GM12878 (cell line): ENCODE results near the gene RXFP1. TPM values are rescaled to one million over a fixed set of nuclear protein-coding genes. Genes with fewer than 3 reads are reported as not detected.

ENCODE experiments used
- ATAC-seq: fragments of 200-7000 bp; cut with Tn5 transposase; 3 replicates; pipeline ENCODE4 v1.9.1; 2020; ENCODE audit warnings: mild to moderate bottlenecking, moderate library complexity
- BruUV-seq: library from RNA; stranded (reverse); fragments of 400-500 nt; replicated peaks from 2 replicates; lab custom pipeline; 2021; lab: Mats Ljungman, UMichigan
- CTCF ChIA-PET: fragments of 300-600 bp; sonication (Branson Sonifier 250); formaldehyde crosslinking; extraction: SDS; loops from one replicate; lab custom pipeline; 2021; ENCODE audit warnings: inconsistent platforms; lab: Yijun Ruan, JAX
- POLR2A ChIA-PET: fragments of 350-600 bp; formaldehyde crosslinking; extraction: SDS; loops from one replicate; lab custom pipeline; 2021; ENCODE audit warnings: inconsistent platforms; lab: Charles Lee
- RAD21 ChIA-PET: fragments of 300-600 bp; sonication (Branson Sonifier 250); formaldehyde crosslinking; loops from one replicate; lab custom pipeline; 2023; ENCODE audit warnings: antibody characterized with exemption; ENCODE audit not compliant: unreplicated experiment; lab: Charles Lee
- SMC1A ChIA-PET: fragments of 300-600 bp; sonication (Branson Sonifier 250); formaldehyde crosslinking; loops from one replicate; lab custom pipeline; 2023; ENCODE audit not compliant: unreplicated experiment, uncharacterized antibody; lab: Charles Lee
- DNase-seq: peaks from one replicate; pipeline ENCODE4 v3.0.0-alpha.2; 2011; ENCODE audit warnings: low read depth, low spot score
- FAIRE-seq: peaks from 3 replicates; lab custom pipeline; 2011; peaks lifted over from hg19 to GRCh38; lab: Jason Lieb, UNC
- H2AFZ ChIP-seq: 2 replicates; pipeline ENCODE4 v1.6.0; 2011; ENCODE audit warnings: low read depth, low read length, control low read depth; ENCODE audit not compliant: control insufficient read depth
- H3K27ac ChIP-seq: 2 replicates; pipeline ENCODE4 v1.5.1; 2011; ENCODE audit warnings: control low read depth; ENCODE audit not compliant: control insufficient read depth, insufficient read depth
- H3K27me3 ChIP-seq, 2 experiments: replicated peaks in 1 of 2; 2 replicates each; pipeline versions ENCODE4 v1.6.0 to v1.6.1; 2011; ENCODE audit warnings: low read length in 1 of 2; ENCODE audit not compliant: control insufficient read depth in 2 of 2, insufficient read depth in 2 of 2
- H3K36me3 ChIP-seq, 2 experiments: 2 replicates each; pipeline ENCODE4 v1.5.1; 2011; ENCODE audit warnings: low read length in 1 of 2; ENCODE audit not compliant: control insufficient read depth in 2 of 2, insufficient read depth in 2 of 2
- H3K4me1 ChIP-seq: 2 replicates; pipeline ENCODE4 v1.6.1; 2011; ENCODE audit warnings: mild to moderate bottlenecking, low read length, moderate library complexity, mixed read lengths; ENCODE audit not compliant: control insufficient read depth, insufficient read depth
- H3K4me2 ChIP-seq: 2 replicates; pipeline ENCODE4 v1.6.0; 2011; ENCODE audit warnings: control low read depth; ENCODE audit not compliant: control insufficient read depth, insufficient read depth
- H3K4me3 ChIP-seq: fragments of 200-600 bp; sonication (generic); 2 replicates; pipeline ENCODE4 v1.5.1; 2016
- H3K79me2 ChIP-seq: 2 replicates; pipeline ENCODE4 v1.6.0; 2011; ENCODE audit warnings: low read length; ENCODE audit not compliant: control insufficient read depth, insufficient read depth
- H3K9ac ChIP-seq: 2 replicates; pipeline ENCODE4 v1.8.0; 2011; ENCODE audit warnings: low read length, control low read depth, mixed read lengths; ENCODE audit not compliant: control insufficient read depth, insufficient read depth
- H3K9me3 ChIP-seq: replicated peaks from 3 replicates; pipeline ENCODE4 v1.5.1; 2011; ENCODE audit warnings: mild to moderate bottlenecking, low read length; ENCODE audit not compliant: control insufficient read depth, insufficient read depth
- H4K20me1 ChIP-seq: 2 replicates; pipeline ENCODE4 v1.6.0; 2011; ENCODE audit not compliant: control insufficient read depth, insufficient read depth
- HCFC1 ChIP-seq: fragments of 150-350 bp; IDR thresholded peaks from 2 replicates; pipeline ENCODE4 v1.6.1; 2014; ENCODE audit warnings: low read length
- RCOR1 ChIP-seq: conservative IDR thresholded peaks from 2 replicates; pipeline ENCODE4 v1.6.1; 2012; ENCODE audit warnings: low read depth, low read length, improper control_type of control experiment
- ZNF622 ChIP-seq: fragments of 450-650 bp; IDR thresholded peaks from 2 replicates; pipeline ENCODE4 v1.6.1; 2017; ENCODE audit warnings: mild to moderate bottlenecking, inconsistent platforms
- WGBS: methylation state at CpG from one replicate; pipeline ENCODE4 v1.1.6; 2016; ENCODE audit warnings: low lambda C conversion rate; ENCODE audit not compliant: insufficient replicate concordance, insufficient coverage; ENCODE audit errors: missing lambda C conversion rate; 5-methylcytosine and 5-hydroxymethylcytosine counted together
- in situ Hi-C: fragments of 300-500 bp; cut with MboI; formaldehyde crosslinking; loops from 9 replicates; pipeline ENCODE4 v1.14.3; 2018; ENCODE audit warnings: mixed read lengths
- intact Hi-C: fragments of 100-400 bp; cut with micrococcal nuclease; formaldehyde crosslinking; loops from one replicate; pipeline ENCODE4 v1.14.2; 2022; ENCODE audit not compliant: unreplicated experiment
- polyA plus RNA-seq, 11 experiments: library from polyadenylated mRNA; depleted of rRNA in 4 of 11; unstranded in 6 of 11; stranded (reverse) in 5 of 11; fragments of >200 nt; fragmentation: Nextera tagmentation in 4 of 11; fragmentation: Illumina TruSeq in 1 of 11; extraction: Ambion mirVana in 4 of 11; extraction: Trizol in 1 of 11; gene quantifications; 1 replicate in 1 of 11; 2 replicates in 10 of 11; pipeline versions ENCODE4 v1.2.1 to v1.2.3, GENCODE V29; 2011 to 2016; ENCODE audit warnings: inconsistent platforms in 2 of 11, missing spikeins in 2 of 11, low read depth in 1 of 11
- total RNA-seq, 4 experiments: library from RNA; depleted of rRNA in 3 of 4; stranded (reverse); fragments of >200 nt in 3 of 4; fragmentation: Illumina TruSeq in 1 of 4; extraction: Trizol in 1 of 4; gene quantifications; 2 replicates each; pipeline versions ENCODE4 v1.2.1 to v1.2.3, GENCODE V29; 2013 to 2021
- TF ChIP-seq, protein P1 (sequence below): fragments of 450-650 bp; IDR thresholded peaks from 2 replicates; pipeline ENCODE4 v1.6.1; 2017; ENCODE audit warnings: borderline replicate concordance
- TF ChIP-seq, protein P2 (sequence below): fragments of 450-650 bp; IDR thresholded peaks from 2 replicates; pipeline ENCODE4 v1.6.1; 2016; ENCODE audit warnings: mild to moderate bottlenecking
- TF ChIP-seq, protein P3 (sequence below): IDR thresholded peaks from 2 replicates; pipeline ENCODE4 v1.6.1; 2011; ENCODE audit warnings: borderline replicate concordance, low read depth, mild to moderate bottlenecking, moderate library complexity, low read length; ENCODE audit not compliant: insufficient read depth, poor library complexity, severe bottlenecking
- TF ChIP-seq, protein P4 (sequence below), 3 experiments: IDR thresholded peaks in 2 of 3; conservative IDR thresholded peaks in 1 of 3; 2 replicates each; pipeline ENCODE4 v1.5.1; 2011; ENCODE audit warnings: low read depth in 3 of 3, low read length in 3 of 3, mild to moderate bottlenecking in 3 of 3, control low read depth in 2 of 3, moderate library complexity in 2 of 3, inconsistent platforms in 1 of 3, mixed read lengths in 1 of 3; ENCODE audit not compliant: control insufficient read depth in 2 of 3, insufficient read depth in 1 of 3; ENCODE audit errors: extremely low read depth in 1 of 3
- TF ChIP-seq, protein P5 (sequence below): fragments of 450-650 bp; formaldehyde crosslinking; IDR thresholded peaks from 2 replicates; pipeline ENCODE4 v1.4.0; 2022; ENCODE audit warnings: mild to moderate bottlenecking, moderate library complexity

The RXFP1 gene
- total and polyA plus RNA-seq, 10 of the 15 experiments (the other 5 are each of a cell fraction or from before 2014, with no cell fraction given) = 0.12 TPM; not detected in 9

DNA sequence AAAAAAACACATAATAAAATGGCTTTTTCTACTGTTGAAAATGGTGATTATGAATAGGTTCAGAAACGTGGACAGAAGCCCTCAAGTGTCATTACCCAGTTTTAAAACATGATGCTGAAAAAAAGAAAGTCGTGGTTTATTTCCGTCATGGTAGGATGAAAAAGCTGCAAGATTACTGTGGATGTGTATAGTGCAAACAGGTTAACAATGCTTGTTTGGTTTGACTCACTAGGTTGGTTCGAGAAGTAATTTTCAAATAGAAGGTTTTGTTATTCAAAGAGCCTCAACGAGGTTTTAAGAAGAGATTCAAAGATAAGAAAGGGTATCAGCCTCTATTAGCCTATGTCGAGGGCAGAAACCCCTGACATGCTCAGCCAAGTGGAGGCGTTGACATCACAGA lies 2.5 kb upstream of the RXFP1 start:
- H3K9me3 ChIP-seq = no peaks in the 10 kb centered on the region
- no peak overlapping the region for H3K9ac ChIP-seq
- intact Hi-C loops (no loop called here), in situ Hi-C loops (no loop called here)
- H3K36me3 ChIP-seq = no peaks in the 10 kb centered on the region
- no peak overlapping the region for H2AFZ ChIP-seq
- DNase-seq (no peak), ATAC-seq (no peak), FAIRE-seq (no peak)
- WGBS = 23% methylated on average over 7 of the region's 7 CpGs
- no peak overlapping the region for H3K4me2 ChIP-seq
- H3K79me2 ChIP-seq = no peaks in the 10 kb centered on the region
- no peak overlapping the region for H3K4me3 ChIP-seq
- H3K27me3 ChIP-seq = no peaks in the 10 kb centered on the region
- ChIA-PET SMC1A (no interaction called here), CTCF (no interaction called here), RAD21 (no interaction called here), POLR2A (no interaction called here)
- no TSS peak for BruUV-seq
- no peaks in the 10 kb centered on the region for H4K20me1 ChIP-seq
- H3K27ac ChIP-seq = no peak overlapping the region
- no peaks in the 10 kb centered on the region for H3K4me1 ChIP-seq
- TF ChIP-seq, protein P1, sequence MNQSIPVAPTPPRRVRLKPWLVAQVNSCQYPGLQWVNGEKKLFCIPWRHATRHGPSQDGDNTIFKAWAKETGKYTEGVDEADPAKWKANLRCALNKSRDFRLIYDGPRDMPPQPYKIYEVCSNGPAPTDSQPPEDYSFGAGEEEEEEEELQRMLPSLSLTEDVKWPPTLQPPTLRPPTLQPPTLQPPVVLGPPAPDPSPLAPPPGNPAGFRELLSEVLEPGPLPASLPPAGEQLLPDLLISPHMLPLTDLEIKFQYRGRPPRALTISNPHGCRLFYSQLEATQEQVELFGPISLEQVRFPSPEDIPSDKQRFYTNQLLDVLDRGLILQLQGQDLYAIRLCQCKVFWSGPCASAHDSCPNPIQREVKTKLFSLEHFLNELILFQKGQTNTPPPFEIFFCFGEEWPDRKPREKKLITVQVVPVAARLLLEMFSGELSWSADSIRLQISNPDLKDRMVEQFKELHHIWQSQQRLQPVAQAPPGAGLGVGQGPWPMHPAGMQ = no peak
- TF ChIP-seq HCFC1 = no peak
- TF ChIP-seq, protein P2, sequence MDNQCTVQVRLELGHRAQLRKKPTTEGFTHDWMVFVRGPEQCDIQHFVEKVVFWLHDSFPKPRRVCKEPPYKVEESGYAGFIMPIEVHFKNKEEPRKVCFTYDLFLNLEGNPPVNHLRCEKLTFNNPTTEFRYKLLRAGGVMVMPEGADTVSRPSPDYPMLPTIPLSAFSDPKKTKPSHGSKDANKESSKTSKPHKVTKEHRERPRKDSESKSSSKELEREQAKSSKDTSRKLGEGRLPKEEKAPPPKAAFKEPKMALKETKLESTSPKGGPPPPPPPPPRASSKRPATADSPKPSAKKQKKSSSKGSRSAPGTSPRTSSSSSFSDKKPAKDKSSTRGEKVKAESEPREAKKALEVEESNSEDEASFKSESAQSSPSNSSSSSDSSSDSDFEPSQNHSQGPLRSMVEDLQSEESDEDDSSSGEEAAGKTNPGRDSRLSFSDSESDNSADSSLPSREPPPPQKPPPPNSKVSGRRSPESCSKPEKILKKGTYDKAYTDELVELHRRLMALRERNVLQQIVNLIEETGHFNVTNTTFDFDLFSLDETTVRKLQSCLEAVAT = no peak
- TF ChIP-seq, protein P3, sequence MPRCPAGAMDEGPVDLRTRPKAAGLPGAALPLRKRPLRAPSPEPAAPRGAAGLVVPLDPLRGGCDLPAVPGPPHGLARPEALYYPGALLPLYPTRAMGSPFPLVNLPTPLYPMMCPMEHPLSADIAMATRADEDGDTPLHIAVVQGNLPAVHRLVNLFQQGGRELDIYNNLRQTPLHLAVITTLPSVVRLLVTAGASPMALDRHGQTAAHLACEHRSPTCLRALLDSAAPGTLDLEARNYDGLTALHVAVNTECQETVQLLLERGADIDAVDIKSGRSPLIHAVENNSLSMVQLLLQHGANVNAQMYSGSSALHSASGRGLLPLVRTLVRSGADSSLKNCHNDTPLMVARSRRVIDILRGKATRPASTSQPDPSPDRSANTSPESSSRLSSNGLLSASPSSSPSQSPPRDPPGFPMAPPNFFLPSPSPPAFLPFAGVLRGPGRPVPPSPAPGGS = no peak
- TF ChIP-seq, protein P4, sequence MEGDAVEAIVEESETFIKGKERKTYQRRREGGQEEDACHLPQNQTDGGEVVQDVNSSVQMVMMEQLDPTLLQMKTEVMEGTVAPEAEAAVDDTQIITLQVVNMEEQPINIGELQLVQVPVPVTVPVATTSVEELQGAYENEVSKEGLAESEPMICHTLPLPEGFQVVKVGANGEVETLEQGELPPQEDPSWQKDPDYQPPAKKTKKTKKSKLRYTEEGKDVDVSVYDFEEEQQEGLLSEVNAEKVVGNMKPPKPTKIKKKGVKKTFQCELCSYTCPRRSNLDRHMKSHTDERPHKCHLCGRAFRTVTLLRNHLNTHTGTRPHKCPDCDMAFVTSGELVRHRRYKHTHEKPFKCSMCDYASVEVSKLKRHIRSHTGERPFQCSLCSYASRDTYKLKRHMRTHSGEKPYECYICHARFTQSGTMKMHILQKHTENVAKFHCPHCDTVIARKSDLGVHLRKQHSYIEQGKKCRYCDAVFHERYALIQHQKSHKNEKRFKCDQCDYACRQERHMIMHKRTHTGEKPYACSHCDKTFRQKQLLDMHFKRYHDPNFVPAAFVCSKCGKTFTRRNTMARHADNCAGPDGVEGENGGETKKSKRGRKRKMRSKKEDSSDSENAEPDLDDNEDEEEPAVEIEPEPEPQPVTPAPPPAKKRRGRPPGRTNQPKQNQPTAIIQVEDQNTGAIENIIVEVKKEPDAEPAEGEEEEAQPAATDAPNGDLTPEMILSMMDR (IDR thresholded peaks at IDR 0.05 in 2 of 3, conservative IDR thresholded peaks at IDR 0.05 in 1 of 3; ENCODE audit: control insufficient read depth in 2 of 3, extremely low read depth in 1 of 3, insufficient read depth in 1 of 3, low read depth in 3 of 3, low read length in 3 of 3) = no peak
- TF ChIP-seq ZNF622 = no peak
- TF ChIP-seq, protein P5, sequence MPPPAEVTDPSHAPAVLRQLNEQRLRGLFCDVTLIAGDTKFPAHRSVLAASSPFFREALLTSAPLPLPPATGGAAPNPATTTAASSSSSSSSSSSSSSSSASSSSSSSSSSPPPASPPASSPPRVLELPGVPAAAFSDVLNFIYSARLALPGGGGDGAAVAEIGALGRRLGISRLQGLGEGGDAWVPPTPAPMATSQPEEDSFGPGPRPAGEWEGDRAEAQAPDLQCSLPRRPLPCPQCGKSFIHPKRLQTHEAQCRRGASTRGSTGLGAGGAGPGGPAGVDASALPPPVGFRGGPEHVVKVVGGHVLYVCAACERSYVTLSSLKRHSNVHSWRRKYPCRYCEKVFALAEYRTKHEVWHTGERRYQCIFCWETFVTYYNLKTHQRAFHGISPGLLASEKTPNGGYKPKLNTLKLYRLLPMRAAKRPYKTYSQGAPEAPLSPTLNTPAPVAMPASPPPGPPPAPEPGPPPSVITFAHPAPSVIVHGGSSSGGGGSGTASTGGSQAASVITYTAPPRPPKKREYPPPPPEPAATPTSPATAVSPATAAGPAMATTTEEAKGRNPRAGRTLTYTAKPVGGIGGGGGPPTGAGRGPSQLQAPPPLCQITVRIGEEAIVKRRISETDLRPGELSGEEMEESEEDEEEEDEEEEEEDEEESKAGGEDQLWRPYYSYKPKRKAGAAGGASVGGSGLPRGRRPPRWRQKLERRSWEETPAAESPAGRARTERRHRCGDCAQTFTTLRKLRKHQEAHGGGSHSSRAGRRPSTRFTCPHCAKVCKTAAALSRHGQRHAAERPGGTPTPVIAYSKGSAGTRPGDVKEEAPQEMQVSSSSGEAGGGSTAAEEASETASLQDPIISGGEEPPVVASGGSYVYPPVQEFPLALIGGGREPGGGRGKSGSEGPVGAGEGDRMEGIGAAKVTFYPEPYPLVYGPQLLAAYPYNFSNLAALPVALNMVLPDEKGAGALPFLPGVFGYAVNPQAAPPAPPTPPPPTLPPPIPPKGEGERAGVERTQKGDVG = no peak
- no peak for TF ChIP-seq RCOR1
